Measurements from ENCODE around the gene B4GALT2. TPM values are rescaled to one million over a fixed set of nuclear protein-coding genes. Genes with fewer than 3 reads are reported as not detected.

Gene B4GALT2
- total and polyA plus RNA-seq, 10 of the 15 experiments (the other 5 are each of a cell fraction or from before 2014, with no cell fraction given): 0.98 to 61.0 (median 23.4) TPM

GRCh38 chr1:44025816-44026215, 46.8 kb downstream of the B4GALT2 start:
- RAD21 ChIA-PET (ENCODE audit: unreplicated experiment): no interaction called here

GRCh38 chr1:44027320-44027719, 48.3 kb downstream of the B4GALT2 start:
- Histone ChIP-seq H3K4me2 (ENCODE audit: control insufficient read depth, insufficient read depth) (no peak overlapping the region), H3K27ac (ENCODE audit: control insufficient read depth, insufficient read depth) (no peak overlapping the region), H3K9me3 (replicated peaks; ENCODE audit: control insufficient read depth, insufficient read depth, low read length) (no peaks in the 10 kb centered on the region), H3K79me2 (ENCODE audit: control insufficient read depth, insufficient read depth, low read length) (no peaks in the 10 kb centered on the region), H3K4me3 (no peak overlapping the region), H3K27me3 (replicated peaks in 1 of 2; ENCODE audit: control insufficient read depth in 2 of 2, insufficient read depth in 2 of 2, low read length in 1 of 2) (no peaks in the 10 kb centered on the region), H3K36me3 (ENCODE audit: control insufficient read depth in 2 of 2, insufficient read depth in 2 of 2, low read length in 1 of 2) (no peaks in the 10 kb centered on the region), H3K9ac (ENCODE audit: control insufficient read depth, insufficient read depth, low read length) (no peak overlapping the region), H3K4me1 (ENCODE audit: control insufficient read depth, insufficient read depth, low read length) (peaks cover 10% of the 10 kb centered on the region), H2AFZ (ENCODE audit: control insufficient read depth, low read depth, low read length) (no peak overlapping the region), H4K20me1 (ENCODE audit: control insufficient read depth, insufficient read depth) (no peaks in the 10 kb centered on the region)
- ChIA-PET POLR2A (no interaction called here), CTCF (interaction anchor here (1.4 to 1.8 kb wide), 3 partner anchors 9 to 22 kb away, joined by 4 to 5 read pairs (median 4); no protein-coding TSS in a partner anchor), RAD21 (ENCODE audit: unreplicated experiment) (interaction anchor here (1.2 kb wide), 1 partner anchor 21 kb away, joined by 3 read pairs; no protein-coding TSS in a partner anchor), SMC1A (ENCODE audit: uncharacterized antibody, unreplicated experiment) (interaction anchor here (1.4 kb wide), 1 partner anchor 22 kb away, joined by 4 read pairs; no protein-coding TSS in a partner anchor)
- ATAC-seq (no peak), FAIRE-seq (no peak), DNase-seq (ENCODE audit: low read depth, low spot score) (no peak)
- in situ Hi-C loops (cut with MboI): no loop called here
- WGBS (ENCODE audit: insufficient coverage, insufficient replicate concordance, low lambda C conversion rate, missing lambda C conversion rate): 92% methylated on average over 3 of the region's 3 CpGs
- BruUV-seq (replicated peaks): no TSS peak
- intact Hi-C loops (cut with micrococcal nuclease; ENCODE audit: unreplicated experiment): no loop called here
- TF ChIP-seq BRCA1 (IDR thresholded peaks at IDR 0.05; ENCODE audit: low read depth, low read length) (no peak), POU2F2 (IDR thresholded peaks at IDR 0.05; ENCODE audit: borderline replicate concordance, low read depth, low read length) (no peak), SKIL (IDR thresholded peaks at IDR 0.05; ENCODE audit: low read depth, poor library complexity, severe bottlenecking) (no peak), STAT1 (conservative IDR thresholded peaks at IDR 0.05) (no peak), USF2 (IDR thresholded peaks at IDR 0.05; ENCODE audit: borderline replicate concordance, low read depth, low read length) (no peak), ETV6 (conservative IDR thresholded peaks at IDR 0.05 in 1 of 2, IDR thresholded peaks at IDR 0.05 in 1 of 2; ENCODE audit: borderline replicate concordance in 1 of 2, low read depth in 1 of 2) (no peak), MTA2 (IDR thresholded peaks at IDR 0.05; ENCODE audit: low read depth) (no peak), SUZ12 (IDR thresholded peaks at IDR 0.05; ENCODE audit: unreplicated experiment) (no peak), ZNF622 (IDR thresholded peaks at IDR 0.05) (no peak)

More at GRCh38 chr1:44025816-44026215, 46.8 kb downstream of the B4GALT2 start:
- Histone ChIP-seq H3K9me3 (replicated peaks; ENCODE audit: control insufficient read depth, insufficient read depth, low read length) (no peaks in the 10 kb centered on the region), H3K27ac (ENCODE audit: control insufficient read depth, insufficient read depth) (no peak overlapping the region), H3K9ac (ENCODE audit: control insufficient read depth, insufficient read depth, low read length) (no peak overlapping the region), H2AFZ (ENCODE audit: control insufficient read depth, low read depth, low read length) (peak overlapping the region; percentile 20), H3K79me2 (ENCODE audit: control insufficient read depth, insufficient read depth, low read length) (no peaks in the 10 kb centered on the region), H3K36me3 (ENCODE audit: control insufficient read depth in 2 of 2, insufficient read depth in 2 of 2, low read length in 1 of 2) (no peaks in the 10 kb centered on the region), H3K27me3 (replicated peaks in 1 of 2; ENCODE audit: control insufficient read depth in 2 of 2, insufficient read depth in 2 of 2, low read length in 1 of 2) (no peaks in the 10 kb centered on the region), H4K20me1 (ENCODE audit: control insufficient read depth, insufficient read depth) (no peaks in the 10 kb centered on the region), H3K4me1 (ENCODE audit: control insufficient read depth, insufficient read depth, low read length) (peaks cover 10% of the 10 kb centered on the region), H3K4me3 (no peak overlapping the region), H3K4me2 (ENCODE audit: control insufficient read depth, insufficient read depth) (0 out of 2 replicates have a peak overlapping the region, but pooled peaks have one; percentile 35)
- TF ChIP-seq ATF2 (IDR thresholded peaks at IDR 0.05; ENCODE audit: low read length): no peak
- no peak for DNase-seq (ENCODE audit: low read depth, low spot score)
- ChIA-PET CTCF (interaction anchor here (1.6 kb wide), 2 partner anchors 11 to 20 kb away, joined by 4 to 7 read pairs; no protein-coding TSS in a partner anchor), SMC1A (ENCODE audit: uncharacterized antibody, unreplicated experiment) (no interaction called here), POLR2A (interaction anchor here (0.6 kb wide), 1 partner anchor 500 kb away, joined by 4 read pairs; no protein-coding TSS in a partner anchor)
- FAIRE-seq: no peak
- 28% methylated on average over 3 of the region's 3 CpGs for WGBS (ENCODE audit: insufficient coverage, insufficient replicate concordance, low lambda C conversion rate, missing lambda C conversion rate)
- intact Hi-C loops (cut with micrococcal nuclease; ENCODE audit: unreplicated experiment) (no loop called here), in situ Hi-C loops (cut with MboI) (no loop called here)
- ATAC-seq: no peak
- BruUV-seq (replicated peaks): no TSS peak

Measured in GM12878 (cell line).